H1 (cell line): Measurements from ENCODE around the gene PRR33. TPM values are rescaled to one million over a fixed set of nuclear protein-coding genes. Genes with fewer than 3 reads are reported as not detected.

Experiments used
- CTCF ChIA-PET: fragments of 300-600 bp; sonication (Branson Sonifier 250); formaldehyde crosslinking; loops from one replicate; lab custom pipeline; 2021; ENCODE audit not compliant: partially characterized antibody; lab: Charles Lee
- POLR2A ChIA-PET: fragments of 300-600 bp; sonication (Branson Sonifier 250); formaldehyde crosslinking; loops from one replicate; lab custom pipeline; 2021; ENCODE audit warnings: inconsistent platforms; ENCODE audit not compliant: partially characterized antibody; lab: Charles Lee
- DNase-seq, 2 experiments: peaks; one replicate each; pipeline versions ENCODE4 v3.0.0 to v3.0.0-alpha.2; 2010 to 2022; ENCODE audit warnings: low spot score in 2 of 2, low read depth in 1 of 2, mixed read lengths in 1 of 2
- FAIRE-seq: peaks from 2 replicates; lab custom pipeline; 2011; peaks lifted over from hg19 to GRCh38; lab: Jason Lieb, UNC
- H2AFZ ChIP-seq: 2 replicates; pipeline ENCODE4 v1.8.1; 2012; ENCODE audit warnings: low read length, inconsistent platforms
- H2AK5ac ChIP-seq: 2 replicates; pipeline ENCODE4 v1.6.1; 2013; ENCODE audit warnings: low read depth, low read length
- H2BK120ac ChIP-seq: replicated peaks from 2 replicates; pipeline ENCODE3; 2013; ENCODE audit warnings: low read depth, low read length, inconsistent platforms
- H2BK12ac ChIP-seq: 2 replicates; pipeline ENCODE4 v1.6.1; 2013; ENCODE audit warnings: low read depth, low read length
- H2BK15ac ChIP-seq: 2 replicates; pipeline ENCODE4 v1.6.1; 2013; ENCODE audit warnings: low read length
- H2BK20ac ChIP-seq: 2 replicates; pipeline ENCODE4 v1.6.1; 2013; ENCODE audit warnings: low read length
- H2BK5ac ChIP-seq: 2 replicates; pipeline ENCODE4 v1.6.1; 2013; ENCODE audit warnings: low read depth, low read length
- H3K14ac ChIP-seq: 2 replicates; pipeline ENCODE4 v1.6.1; 2013; ENCODE audit warnings: inconsistent platforms; ENCODE audit not compliant: insufficient read length
- H3K18ac ChIP-seq: 2 replicates; pipeline ENCODE4 v1.6.1; 2013; ENCODE audit warnings: low read length; ENCODE audit errors: extremely low read depth
- H3K23ac ChIP-seq: 2 replicates; pipeline ENCODE4 v1.6.1; 2013; ENCODE audit warnings: inconsistent platforms; ENCODE audit not compliant: insufficient read length
- H3K23me2 ChIP-seq: 2 replicates; pipeline ENCODE4 v1.6.1; 2013; ENCODE audit warnings: low read depth, low read length
- H3K27ac ChIP-seq: 2 replicates; pipeline ENCODE4 v1.6.1; 2011; ENCODE audit warnings: low read depth, low read length, inconsistent platforms
- H3K27me3 ChIP-seq, 4 experiments: replicated peaks in 1 of 4; 1 replicate in 1 of 4; 2 replicates in 3 of 4; pipeline versions ENCODE4 v1.6.1 to v1.8.1; 2011 to 2013; ENCODE audit warnings: low read length in 3 of 4, mild to moderate bottlenecking in 3 of 4, inconsistent platforms in 2 of 4, mixed read lengths in 2 of 4, moderate library complexity in 1 of 4; ENCODE audit not compliant: control insufficient read depth in 3 of 4, insufficient read depth in 3 of 4; ENCODE audit errors: extremely low read depth in 1 of 4
- H3K36me3 ChIP-seq, 4 experiments: 2 replicates each; pipeline versions ENCODE4 v1.6.1 to v1.8.1; 2011 to 2013; ENCODE audit warnings: mild to moderate bottlenecking in 4 of 4, low read length in 3 of 4, moderate library complexity in 2 of 4, control low read depth in 1 of 4, inconsistent platforms in 1 of 4; ENCODE audit not compliant: insufficient read depth in 4 of 4, control insufficient read depth in 2 of 4
- H3K4ac ChIP-seq: replicated peaks from 2 replicates; pipeline ENCODE3; 2013; ENCODE audit warnings: low read length, low read depth, mixed read lengths, inconsistent platforms; ENCODE audit not compliant: insufficient read length
- H3K4me1 ChIP-seq, 4 experiments: replicated peaks in 1 of 4; 1 replicate in 1 of 4; 2 replicates in 3 of 4; pipeline versions ENCODE4 v1.6.1 to v1.8.1; 2011 to 2013; ENCODE audit warnings: low read length in 3 of 4, inconsistent platforms in 2 of 4, mixed read lengths in 1 of 4; ENCODE audit not compliant: insufficient read depth in 4 of 4, control insufficient read depth in 3 of 4
- H3K4me2 ChIP-seq, 2 experiments: 2 replicates each; pipeline versions ENCODE4 v1.6.1 to v1.8.1; 2011 to 2013; ENCODE audit warnings: low read depth in 2 of 2, low read length in 2 of 2, control low read depth in 1 of 2, inconsistent platforms in 1 of 2, mild to moderate bottlenecking in 1 of 2; ENCODE audit not compliant: insufficient read depth in 1 of 2
- H3K4me3 ChIP-seq, 4 experiments: fragments of 200-600, 300-600 bp in 1 of 4; sonication (generic), shearing (Covaris generic), sonication (Bioruptor Twin) in 1 of 4; 2 replicates each; pipeline versions ENCODE4 v1.5.1 to v1.8.1; 2011 to 2016; ENCODE audit warnings: low read length in 4 of 4, low read depth in 3 of 4, control low read depth in 2 of 4, inconsistent platforms in 2 of 4, mild to moderate bottlenecking in 2 of 4, mixed read lengths in 1 of 4, moderate library complexity in 1 of 4; ENCODE audit not compliant: insufficient read depth in 2 of 4; ENCODE audit errors: extremely low read depth in 1 of 4
- H3K56ac ChIP-seq: replicated peaks from 2 replicates; pipeline ENCODE3; 2013; ENCODE audit warnings: low read depth, mild to moderate bottlenecking, mixed read lengths, low read length, inconsistent platforms; ENCODE audit not compliant: insufficient read length
- H3K79me1 ChIP-seq: 2 replicates; pipeline ENCODE4 v1.6.1; 2013; ENCODE audit warnings: low read depth, low read length, control low read depth
- H3K79me2 ChIP-seq, 2 experiments: 2 replicates each; pipeline versions ENCODE4 v1.6.1 to v1.8.1; 2012 to 2013; ENCODE audit warnings: low read length in 2 of 2, mild to moderate bottlenecking in 2 of 2, inconsistent platforms in 1 of 2; ENCODE audit not compliant: insufficient read depth in 2 of 2, control insufficient read depth in 1 of 2
- H3K9ac ChIP-seq, 4 experiments: replicated peaks in 1 of 4; 1 replicate in 1 of 4; 2 replicates in 3 of 4; pipeline versions ENCODE4 v1.6.1 to v1.8.1; 2011 to 2013; ENCODE audit warnings: low read depth in 3 of 4, low read length in 3 of 4, control low read depth in 2 of 4, mild to moderate bottlenecking in 2 of 4, moderate library complexity in 2 of 4, inconsistent platforms in 1 of 4; ENCODE audit errors: extremely low read depth in 1 of 4
- H3K9me3 ChIP-seq, 2 experiments: 2 replicates each; pipeline versions ENCODE4 v1.6.1 to v1.8.1; 2012 to 2013; ENCODE audit warnings: mild to moderate bottlenecking in 2 of 2, moderate library complexity in 2 of 2, control low read depth in 1 of 2, inconsistent platforms in 1 of 2, low read depth in 1 of 2, low read length in 1 of 2, mixed read lengths in 1 of 2; ENCODE audit not compliant: insufficient read depth in 2 of 2
- H4K20me1 ChIP-seq, 2 experiments: replicated peaks in 1 of 2; 2 replicates each; pipeline versions ENCODE3 to v1.8.1; 2011 to 2013; ENCODE audit warnings: inconsistent platforms in 2 of 2, low read length in 2 of 2, mild to moderate bottlenecking in 1 of 2; ENCODE audit not compliant: insufficient read depth in 2 of 2, control insufficient read depth in 1 of 2
- H4K5ac ChIP-seq: 2 replicates; pipeline ENCODE4 v1.6.1; 2013; ENCODE audit warnings: low read length, low read depth, mixed read lengths, inconsistent platforms; ENCODE audit not compliant: insufficient read length
- H4K8ac ChIP-seq: 2 replicates; pipeline ENCODE4 v1.8.0; 2013; ENCODE audit warnings: mild to moderate bottlenecking, moderate library complexity, low read length, inconsistent platforms; ENCODE audit not compliant: insufficient read depth; ENCODE audit errors: extremely low read depth
- H4K91ac ChIP-seq: replicated peaks from 2 replicates; pipeline ENCODE3; 2013; ENCODE audit warnings: low read length, mixed read lengths, inconsistent platforms; ENCODE audit not compliant: insufficient read length
- TAF1 ChIP-seq: IDR thresholded peaks from 2 replicates; pipeline ENCODE4 v1.6.1; 2011; ENCODE audit warnings: mild to moderate bottlenecking, low read depth, low read length
- WGBS, 2 experiments: shearing (Covaris generic) in 1 of 2; methylation state at CpG; one replicate each; pipeline versions ENCODE4 v1.1.6 to v1.1.7; 2013 to 2015; ENCODE audit warnings: low lambda C conversion rate in 2 of 2, mixed read lengths in 2 of 2, inconsistent platforms in 1 of 2, low coverage in 1 of 2, missing lambda C conversion rate in 1 of 2; ENCODE audit not compliant: insufficient replicate concordance in 2 of 2, insufficient coverage in 1 of 2, insufficient read length in 1 of 2; ENCODE audit errors: extremely low coverage in 1 of 2, missing lambda C conversion rate in 1 of 2; 5-methylcytosine and 5-hydroxymethylcytosine counted together
- polyA plus RNA-seq, 7 experiments: library from polyadenylated mRNA; depleted of rRNA in 3 of 7; stranded (reverse) in 5 of 7; unstranded in 2 of 7; fragments of >200 nt in 5 of 7; fragments of 200-250 nt in 2 of 7; gene quantifications; 1 replicate in 5 of 7; 2 replicates in 1 of 7; 4 replicates in 1 of 7; pipeline versions ENCODE4 v1.2.1 to v1.2.3, GENCODE V29; 2011 to 2013; ENCODE audit warnings: missing spikeins in 2 of 7, mixed read lengths in 2 of 7
- total RNA-seq: library from RNA; stranded (reverse); fragmentation: NEBNext Ultra II Directional; extraction: Animal tissue kit (Norgen Biotek cat#: 25700); gene quantifications from 2 replicates; pipeline ENCODE4 v1.2.1, GENCODE V29; 2021

Gene PRR33
- total and polyA plus RNA-seq, 2 of the 8 experiments (the other 6 are each of a cell fraction or from before 2014, with no cell fraction given) = 0.02 TPM; not detected in 1

DNA sequence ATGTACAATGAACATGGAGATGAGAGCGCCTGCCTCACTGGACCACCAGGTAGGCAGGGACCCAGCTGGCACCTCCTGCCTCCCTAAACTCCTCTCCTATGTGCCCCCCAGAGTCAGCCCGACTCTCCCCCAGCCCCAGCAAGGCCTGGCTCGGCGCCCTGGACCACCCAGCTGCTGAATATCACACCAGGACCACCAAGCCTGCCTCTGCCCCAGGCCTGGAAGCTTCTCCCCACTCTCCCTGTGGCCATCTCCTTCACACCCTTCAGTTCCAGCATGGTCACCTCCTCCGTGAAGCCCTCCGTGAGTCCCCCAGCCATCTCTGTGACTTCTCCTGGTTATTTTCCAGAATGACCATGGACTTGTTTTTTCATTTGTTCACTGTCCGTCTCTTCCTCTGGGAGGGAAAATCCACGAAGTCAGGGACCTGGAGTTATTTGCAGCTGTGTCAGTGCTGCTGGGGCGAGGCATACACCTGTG, 45.2 kb downstream of the PRR33 start:
- Histone ChIP-seq H3K27ac (no peak overlapping the region), H3K4me3 (no peak overlapping the region), H2BK5ac (no peak overlapping the region), H3K36me3 (no peaks in the 10 kb centered on the region), H3K27me3 (no peaks in the 10 kb centered on the region), H4K8ac (no peak overlapping the region), H2BK120ac (no peak overlapping the region), H2AK5ac (no peak overlapping the region), H3K18ac (no peak overlapping the region), H3K56ac (no peak overlapping the region), H3K9ac (no peak overlapping the region), H3K4me1 (peaks cover 0 to 3% (median 0%) of the 10 kb centered on the region in 4 experiments; a peak in 1 of 7 replicates), H4K20me1 (no peaks in the 10 kb centered on the region), H3K4me2 (no peak overlapping the region), H3K23me2 (no peaks in the 10 kb centered on the region), H3K9me3 (no peaks in the 10 kb centered on the region), H2BK15ac (no peak overlapping the region), H3K4ac (no peak overlapping the region), H2AFZ (no peak overlapping the region), H4K91ac (no peak overlapping the region), H2BK20ac (no peak overlapping the region), H3K23ac (no peak overlapping the region), H2BK12ac (no peak overlapping the region), H4K5ac (no peak overlapping the region), H3K79me2 (no peaks in the 10 kb centered on the region), H3K14ac (no peak overlapping the region), H3K79me1 (no peaks in the 10 kb centered on the region)
- TF ChIP-seq TAF1 = no peak
- WGBS, 2 experiments = 89% methylated on average over 9 of the region's 9 CpGs; no CpG with 5 or more reads in 1 of the 2 experiments
- DNase-seq = no peak
- POLR2A ChIA-PET = interaction anchor here (1.2 kb wide), 1 partner anchor 67 kb away, joined by 3 read pairs; no protein-coding TSS in a partner anchor
- no peak for FAIRE-seq
- CTCF ChIA-PET = interaction anchor here (0.7 to 15.7 kb wide), 12 partner anchors 9 to 307 kb away, joined by 3 to 232 read pairs (median 6); no protein-coding TSS in a partner anchor
